HG02870 (cell line): Measurements from ENCODE around the gene AIFM3.
"Not testable (repeated sequence)": the region's sequence is repeated elsewhere in the genome, so short reads cannot be mapped to it uniquely, and the experiment has no call there.

Source experiments
- ATAC-seq: cut with Tn5 transposase; IDR thresholded peaks from one replicate; pipeline ENCODE4 v1.9.1; 2021; ENCODE audit warnings: mild to moderate bottlenecking, moderate library complexity; ENCODE audit not compliant: unreplicated experiment

Gene AIFM3, protein sequence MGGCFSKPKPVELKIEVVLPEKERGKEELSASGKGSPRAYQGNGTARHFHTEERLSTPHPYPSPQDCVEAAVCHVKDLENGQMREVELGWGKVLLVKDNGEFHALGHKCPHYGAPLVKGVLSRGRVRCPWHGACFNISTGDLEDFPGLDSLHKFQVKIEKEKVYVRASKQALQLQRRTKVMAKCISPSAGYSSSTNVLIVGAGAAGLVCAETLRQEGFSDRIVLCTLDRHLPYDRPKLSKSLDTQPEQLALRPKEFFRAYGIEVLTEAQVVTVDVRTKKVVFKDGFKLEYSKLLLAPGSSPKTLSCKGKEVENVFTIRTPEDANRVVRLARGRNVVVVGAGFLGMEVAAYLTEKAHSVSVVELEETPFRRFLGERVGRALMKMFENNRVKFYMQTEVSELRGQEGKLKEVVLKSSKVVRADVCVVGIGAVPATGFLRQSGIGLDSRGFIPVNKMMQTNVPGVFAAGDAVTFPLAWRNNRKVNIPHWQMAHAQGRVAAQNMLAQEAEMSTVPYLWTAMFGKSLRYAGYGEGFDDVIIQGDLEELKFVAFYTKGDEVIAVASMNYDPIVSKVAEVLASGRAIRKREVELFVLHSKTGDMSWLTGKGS

DNA sequence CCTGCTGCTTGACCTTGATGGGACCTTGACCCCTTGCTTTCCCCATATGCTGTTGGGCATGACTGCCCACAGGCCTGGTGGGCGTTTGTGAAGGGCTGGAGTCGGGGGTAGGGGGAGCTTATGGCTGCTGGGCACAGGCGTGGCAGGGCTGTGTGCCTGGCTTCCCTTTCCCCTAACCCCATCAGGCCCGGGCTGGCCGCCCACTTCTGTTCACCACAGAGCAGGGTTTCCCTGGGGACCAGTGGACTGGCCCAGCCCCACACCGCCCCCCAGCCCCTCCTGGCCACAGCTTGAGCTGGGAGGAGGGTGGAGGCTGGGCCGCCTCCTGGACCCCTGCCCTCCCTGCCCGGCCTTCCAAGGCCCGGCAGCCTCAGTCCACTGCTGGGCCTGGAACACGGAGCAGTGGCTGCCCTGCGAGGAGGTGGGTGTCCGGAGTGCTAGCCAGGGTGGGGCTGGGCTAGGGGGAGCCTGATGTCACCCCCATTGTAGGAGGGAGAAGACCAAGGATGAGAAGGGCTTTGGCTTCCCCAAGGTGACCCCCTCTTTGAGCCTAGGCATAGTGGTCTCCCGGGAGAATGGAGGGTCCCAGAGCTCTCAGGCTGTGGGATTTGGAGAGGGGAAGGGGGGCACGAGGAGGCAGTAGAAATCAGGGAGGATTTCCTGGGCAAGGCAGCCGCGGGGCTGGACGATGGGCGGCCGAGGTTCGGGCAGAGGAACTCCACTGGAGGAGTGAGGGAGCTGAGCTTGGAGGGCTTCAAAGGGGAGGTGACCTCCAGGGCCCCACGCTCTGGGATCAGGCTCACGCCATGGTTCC, at the start of gene AIFM3:
Gene AIFM3 (plus strand): TSS at position 373 of the 814 bp plus-strand sequence. CDS start 690 bp downstream, outside the sequence.
- ATAC-seq = no peak

DNA sequence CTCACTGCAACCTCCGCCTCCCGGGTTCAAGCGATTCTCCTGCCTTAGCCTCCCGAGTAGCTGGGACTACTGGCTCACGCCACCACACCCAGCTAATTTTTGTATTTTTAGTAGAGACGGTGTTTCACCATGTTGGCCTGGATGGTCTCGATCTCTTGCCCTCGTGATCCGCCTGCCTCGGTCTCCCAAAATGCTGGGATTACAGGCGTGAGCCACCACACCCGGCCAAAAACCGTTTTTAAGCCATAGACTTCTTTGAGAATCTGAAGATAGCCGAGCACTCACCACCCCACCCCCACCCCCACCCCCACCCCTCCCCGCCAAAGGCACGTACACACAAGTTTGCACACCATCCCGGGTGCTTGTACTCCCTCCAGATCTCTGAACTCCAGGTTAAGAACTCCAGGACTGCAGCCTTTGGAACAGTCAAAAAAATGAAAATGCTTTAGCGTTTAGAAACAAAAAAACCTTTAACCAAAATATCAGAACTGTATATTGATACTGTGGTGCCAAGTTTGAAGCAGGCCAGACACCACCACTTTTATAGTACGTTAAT, 48.3 kb upstream of the AIFM3 start:
- no peak for ATAC-seq

DNA sequence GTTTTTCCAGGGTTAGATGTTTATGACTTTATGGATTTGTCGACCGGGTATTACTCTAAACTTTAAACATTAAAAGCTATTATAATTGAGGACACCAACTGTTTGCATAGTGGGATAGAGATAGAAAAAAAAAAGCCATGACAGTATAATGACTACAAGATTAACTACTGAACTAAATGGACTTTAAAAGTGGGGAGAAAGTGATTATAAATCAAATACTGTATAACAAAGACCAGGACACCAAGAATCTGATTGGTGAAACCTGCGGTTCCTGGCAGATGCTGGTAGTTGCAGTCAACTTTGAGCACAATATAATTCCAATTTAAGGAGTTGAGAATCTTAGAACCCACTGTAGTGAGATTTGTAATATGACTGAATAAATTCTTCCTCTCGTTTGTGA, 47.3 kb upstream of the AIFM3 start:
- ATAC-seq = no peak

DNA sequence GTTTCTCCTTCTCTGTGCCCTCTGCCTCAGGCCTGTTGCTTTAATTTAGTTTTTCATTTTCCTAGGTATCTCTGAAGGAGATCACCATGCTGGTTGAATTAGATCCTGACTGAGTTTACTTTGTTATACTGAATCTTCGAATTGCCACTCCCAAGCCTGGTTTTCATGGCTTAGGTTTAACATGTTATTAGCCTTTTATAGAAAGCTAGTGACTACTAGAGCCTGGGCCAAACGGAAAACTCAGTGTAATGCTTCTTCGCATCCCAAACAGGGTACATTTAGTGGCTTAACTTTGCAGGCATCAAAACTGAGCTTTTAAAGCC, 46.2 kb upstream of the AIFM3 start:
- ATAC-seq = no peak

DNA sequence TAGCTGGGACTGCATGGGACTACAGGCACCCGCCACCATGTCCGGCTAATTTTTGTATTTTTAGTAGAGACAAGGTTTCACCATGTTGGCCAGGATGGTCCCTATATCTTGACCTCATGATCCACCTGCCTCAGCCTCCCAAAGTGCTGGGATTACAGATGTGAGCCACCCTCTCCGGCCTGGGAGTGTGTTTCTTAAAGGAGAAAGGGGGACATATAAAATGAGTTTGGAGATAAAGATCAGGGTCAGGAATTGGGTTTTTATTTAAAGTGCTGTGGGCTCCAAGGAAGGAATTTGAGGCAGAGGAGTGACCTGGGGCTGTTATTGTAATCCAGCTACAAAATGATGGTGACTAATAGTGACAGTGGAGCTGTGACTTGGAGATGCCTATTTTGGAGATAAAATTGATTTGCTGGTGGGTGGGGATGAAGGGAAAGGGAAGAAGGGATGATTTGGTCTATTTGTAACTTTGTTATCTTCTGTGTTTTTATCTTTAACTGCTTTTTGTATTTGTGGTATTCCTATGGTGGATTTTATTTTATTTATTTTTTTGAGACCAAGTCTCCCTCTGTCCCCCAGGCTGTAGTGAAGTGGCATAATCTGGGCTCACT, 44.8 kb upstream of the AIFM3 start:
- ATAC-seq = no peak

DNA sequence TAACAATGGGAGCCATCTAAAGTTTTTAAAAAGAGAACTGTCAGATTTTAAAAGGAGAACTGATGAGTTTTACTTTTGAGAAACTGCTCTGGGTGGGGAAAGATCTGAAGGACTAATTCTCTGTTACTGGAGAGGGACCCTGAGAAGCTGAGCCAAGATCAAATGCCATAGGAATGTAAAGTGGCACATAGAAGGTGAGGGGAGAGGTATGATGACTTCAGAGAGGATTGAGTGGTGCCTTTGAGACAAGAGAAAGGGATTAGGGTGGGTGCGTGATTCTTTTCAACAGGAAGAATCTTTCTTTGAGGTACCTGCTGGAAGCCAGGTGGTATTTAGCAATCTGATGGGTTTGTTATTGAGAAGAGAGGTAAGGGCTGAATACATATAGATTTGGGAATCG, 40.8 kb upstream of the AIFM3 start:
- ATAC-seq = no peak

DNA sequence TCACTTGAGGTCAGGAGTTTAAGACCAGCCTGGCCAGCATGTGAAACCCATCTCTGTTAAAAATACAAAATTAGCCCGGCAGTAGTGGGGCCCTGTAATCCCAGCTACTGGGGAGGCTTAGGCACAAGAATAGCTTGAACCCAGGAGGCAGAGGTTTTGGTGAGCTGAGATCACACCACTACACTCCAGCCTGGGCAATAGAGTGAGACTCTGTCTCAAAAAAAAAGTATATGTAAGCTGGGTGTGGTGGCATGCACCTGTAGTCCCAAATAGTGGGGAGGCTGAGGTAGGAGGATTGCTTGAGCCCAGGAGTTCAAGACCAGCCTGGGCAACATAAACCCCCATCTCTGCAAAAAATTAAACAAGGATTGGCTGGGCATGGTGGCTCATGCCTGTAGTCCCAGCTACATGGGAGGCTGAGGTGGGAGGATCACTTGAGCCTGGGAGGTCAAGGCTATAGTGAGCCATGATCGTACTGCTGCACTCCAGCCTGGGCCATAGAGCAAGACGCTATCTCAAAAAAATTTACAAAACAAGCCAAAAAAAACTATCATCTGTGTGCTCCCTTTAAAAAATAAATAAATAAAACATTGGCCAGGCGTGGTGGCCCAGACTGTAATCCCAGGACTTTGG, 39.0 kb upstream of the AIFM3 start:
- ATAC-seq = no peak

DNA sequence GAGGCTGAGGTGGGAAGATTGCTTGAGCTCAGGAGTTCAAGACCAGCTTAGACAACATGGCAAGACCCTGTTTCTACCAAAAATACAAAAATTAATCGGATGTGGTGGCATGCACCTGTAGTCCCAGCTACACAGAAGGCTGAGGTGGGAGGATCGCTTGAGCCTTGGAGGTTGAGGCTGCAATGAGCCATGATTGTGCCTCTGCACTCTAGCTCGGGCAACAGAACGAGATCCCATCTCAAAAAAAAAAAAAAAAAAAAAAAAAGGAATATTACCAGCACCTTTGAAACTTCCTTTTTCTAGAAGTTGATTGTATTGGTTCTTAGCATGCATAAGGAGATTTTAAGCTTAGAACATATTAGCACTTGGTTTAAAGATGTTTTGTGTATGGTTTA, 38.5 kb upstream of the AIFM3 start:
- no peak for ATAC-seq

DNA sequence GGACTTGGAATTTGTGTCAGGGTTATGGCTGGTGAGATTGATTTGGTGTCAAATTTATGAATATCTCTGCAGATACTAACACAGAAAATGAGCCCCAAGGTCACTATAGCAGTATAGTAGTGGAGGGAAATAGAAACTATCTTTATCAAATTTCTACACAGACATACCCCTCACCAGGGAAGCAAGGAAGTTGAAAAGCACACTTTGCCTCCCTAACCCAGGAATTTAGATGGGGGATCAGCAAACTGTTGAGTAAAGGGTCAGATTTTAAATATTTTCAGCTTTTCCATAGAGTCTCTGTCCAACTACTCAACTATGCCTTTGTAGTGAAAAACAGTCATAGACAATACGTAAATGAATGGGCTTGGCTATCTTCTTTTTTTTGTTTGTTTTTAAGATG, 37.1 kb upstream of the AIFM3 start:
- ATAC-seq = no peak

DNA sequence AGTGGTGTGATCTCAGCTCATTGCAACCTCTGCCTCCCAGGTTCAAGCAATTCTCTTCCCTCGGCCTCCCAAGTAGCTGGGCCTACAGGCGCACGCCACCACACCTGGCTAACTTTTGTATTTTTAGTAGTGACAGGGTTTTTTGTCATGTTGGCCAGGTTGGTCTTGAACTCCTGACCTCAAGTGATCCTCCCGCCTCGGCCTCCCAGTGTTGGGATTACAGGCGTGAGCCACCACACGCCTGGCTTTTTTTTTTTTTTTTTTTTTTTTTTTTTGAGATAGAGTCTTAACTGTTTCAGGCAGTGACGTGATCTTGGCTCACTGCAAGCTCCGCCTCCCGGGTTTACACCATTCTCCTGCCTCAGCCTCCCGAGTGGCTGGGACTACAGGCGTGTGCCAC, 36.6 kb upstream of the AIFM3 start:
- not testable (repeated sequence) for ATAC-seq

DNA sequence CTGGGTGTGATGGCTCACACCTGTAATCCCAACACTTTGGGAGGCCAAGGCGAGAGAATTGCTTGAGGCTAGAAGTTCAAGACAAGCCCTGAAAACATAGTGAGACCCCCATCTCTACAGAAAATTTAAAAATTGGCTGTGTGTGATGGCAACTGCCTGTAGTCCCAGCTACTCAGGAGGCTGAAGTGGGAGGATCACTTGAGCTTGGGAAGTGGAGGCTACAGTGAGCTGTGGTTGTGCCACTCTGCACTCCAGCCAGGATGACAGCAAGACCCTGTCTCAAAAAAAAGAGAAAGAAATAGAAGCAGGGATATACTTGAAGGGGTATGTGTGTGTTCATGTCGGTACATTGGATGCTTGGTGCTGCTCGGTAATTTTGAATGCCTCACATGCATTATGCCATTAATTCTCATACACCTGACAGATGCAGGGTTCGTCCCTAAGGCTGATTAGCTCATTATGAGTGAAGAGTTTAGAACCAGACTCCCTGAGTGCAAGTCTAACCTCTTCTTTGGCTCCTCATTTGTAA, 35.9 kb upstream of the AIFM3 start:
- ATAC-seq = no peak

DNA sequence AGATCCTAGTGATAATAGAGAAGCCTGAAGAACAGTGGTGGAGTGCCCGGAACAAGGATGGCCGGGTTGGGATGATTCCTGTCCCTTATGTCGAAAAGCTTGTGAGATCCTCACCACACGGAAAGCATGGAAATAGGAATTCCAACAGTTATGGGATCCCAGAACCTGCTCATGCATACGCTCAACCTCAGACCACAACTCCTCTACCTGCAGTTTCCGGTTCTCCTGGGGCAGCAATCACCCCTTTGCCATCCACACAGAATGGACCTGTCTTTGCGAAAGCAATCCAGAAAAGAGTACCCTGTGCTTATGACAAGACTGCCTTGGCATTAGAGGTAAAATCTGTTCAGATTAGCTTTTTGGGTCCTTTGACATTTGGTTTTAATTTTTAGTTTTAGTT, 33.1 kb upstream of the AIFM3 start:
- ATAC-seq = no peak

DNA sequence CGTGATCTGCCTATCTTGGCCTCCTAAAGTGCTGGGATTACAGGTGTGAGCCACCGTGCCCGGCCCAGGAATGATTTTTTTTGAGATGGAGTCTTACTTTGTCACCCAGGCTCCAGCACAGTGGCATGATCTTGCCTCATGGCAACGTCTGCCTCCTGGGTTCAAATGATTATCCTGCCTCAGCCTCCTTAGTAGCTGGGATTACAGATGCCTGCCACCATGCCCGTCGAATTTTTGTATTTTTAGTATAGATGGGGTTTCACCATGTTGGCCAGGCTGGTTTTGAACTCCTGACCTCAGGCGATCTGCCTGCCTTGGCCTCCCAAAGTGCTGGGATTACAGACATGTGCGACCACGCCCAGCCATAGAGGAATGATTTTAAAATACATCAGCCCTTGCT, 32.0 kb upstream of the AIFM3 start:
- not testable (repeated sequence) for ATAC-seq

DNA sequence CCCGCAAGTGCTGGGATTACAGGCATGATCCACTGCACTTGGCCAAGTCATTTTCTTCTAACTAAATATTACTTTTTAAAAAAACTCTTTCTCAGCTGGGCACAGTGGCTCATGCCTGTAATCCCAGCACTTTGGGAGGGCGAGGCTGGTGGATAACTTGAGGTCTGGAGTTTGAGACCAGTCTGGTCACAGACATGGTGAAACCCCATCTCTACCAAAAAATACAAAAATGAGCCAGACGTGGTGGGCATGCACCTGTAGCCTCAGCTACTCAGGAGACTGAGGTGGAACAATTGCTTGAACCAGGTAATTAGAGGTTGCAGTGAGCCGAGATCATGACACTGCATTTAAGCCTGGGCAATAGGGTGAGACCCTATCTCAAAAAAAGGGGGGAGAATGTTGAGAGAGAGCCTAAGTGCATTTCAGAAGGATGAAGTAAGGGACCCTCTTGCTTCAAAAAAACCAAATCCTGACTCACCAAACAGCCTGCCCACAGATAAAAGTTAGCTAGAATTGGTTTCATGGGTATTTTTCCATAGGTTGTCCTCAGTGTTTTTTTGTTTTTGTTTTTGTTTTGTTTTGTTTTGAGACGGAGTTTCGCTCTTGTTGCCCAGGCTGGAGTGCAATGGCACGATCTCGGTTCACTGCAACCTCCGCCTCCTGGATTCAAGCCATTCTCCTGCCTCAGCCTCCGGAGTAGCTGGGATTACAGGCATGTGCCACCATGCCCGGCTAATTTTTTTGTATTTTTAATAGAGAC, 31.1 kb upstream of the AIFM3 start:
- ATAC-seq = not testable (repeated sequence)

DNA sequence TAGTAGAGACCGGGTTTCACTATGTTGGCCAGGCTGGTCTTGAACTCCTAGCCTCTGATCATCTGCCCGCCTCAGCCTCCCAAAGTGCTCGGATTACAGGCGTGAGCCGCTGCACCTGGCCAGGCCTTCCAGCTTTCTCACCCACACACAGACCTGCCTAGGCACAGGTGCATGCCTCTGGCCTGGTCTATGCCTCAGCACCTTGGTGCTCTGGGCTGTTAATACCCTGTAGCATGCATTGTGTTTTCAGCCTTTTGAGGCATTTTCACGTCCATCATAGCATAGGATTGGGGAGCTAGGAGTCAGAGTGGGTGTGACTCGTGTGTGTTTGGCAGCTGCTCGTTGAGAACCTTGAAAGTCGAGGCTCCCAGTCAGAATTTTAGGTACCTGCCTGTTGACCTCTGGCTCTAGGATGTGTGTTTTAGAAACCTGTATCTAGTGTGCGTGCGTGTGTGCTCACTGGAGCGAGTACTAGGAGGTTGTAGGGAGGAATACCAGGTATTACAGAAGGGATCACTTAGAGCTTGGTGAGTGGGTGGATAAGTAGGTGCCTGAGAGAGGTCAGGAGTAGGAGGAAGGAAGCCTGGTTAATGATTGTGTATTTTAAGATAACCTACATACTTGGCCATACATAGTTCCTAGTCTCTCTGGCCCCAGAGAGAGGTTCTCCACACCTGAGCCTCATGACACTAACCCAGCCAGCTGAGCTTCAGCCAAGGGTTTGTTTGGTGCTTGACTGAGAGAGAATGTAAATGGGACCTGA, 29.8 kb upstream of the AIFM3 start:
- ATAC-seq = no peak

DNA sequence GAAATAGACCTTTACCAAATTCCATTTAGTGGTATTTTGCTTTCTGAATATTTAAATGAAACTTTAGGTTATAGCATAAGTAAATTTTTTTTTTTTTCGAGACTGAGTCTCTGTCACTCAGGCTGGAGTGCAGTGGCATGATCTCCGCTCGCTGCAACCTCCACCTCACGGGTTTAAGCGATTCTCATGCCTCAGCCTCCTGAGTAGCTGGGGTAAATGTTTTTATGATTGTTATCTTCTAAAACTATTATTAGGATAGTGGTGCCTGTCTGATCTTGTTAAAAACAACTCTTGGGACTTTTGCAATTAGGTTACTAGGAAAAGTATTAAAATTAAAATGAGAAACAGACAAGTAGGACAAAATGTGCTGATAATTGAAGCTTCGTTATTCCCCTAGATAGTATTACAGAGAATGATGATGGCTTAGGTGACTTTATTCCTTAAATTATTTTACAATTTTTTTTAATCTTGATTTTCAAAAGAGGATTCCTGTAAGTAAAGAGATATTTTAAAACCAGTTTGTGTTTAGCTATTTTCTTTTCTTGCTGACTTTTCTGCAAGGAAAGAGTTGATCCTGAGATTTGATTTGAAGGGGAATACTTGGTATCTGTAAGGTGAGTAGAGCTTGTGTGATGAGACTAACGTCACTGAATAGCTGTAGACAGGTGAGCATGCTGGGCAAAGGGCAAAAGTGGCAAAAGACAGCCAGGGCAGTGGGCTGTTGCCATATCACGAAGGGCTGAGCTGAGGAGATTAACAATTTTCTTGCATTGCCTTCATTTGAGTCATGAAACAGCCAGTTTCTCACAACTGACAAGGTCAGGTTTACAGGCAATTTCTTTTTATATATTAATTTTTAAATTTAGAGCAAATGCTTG, 29.0 kb upstream of the AIFM3 start:
- ATAC-seq = no peak

DNA sequence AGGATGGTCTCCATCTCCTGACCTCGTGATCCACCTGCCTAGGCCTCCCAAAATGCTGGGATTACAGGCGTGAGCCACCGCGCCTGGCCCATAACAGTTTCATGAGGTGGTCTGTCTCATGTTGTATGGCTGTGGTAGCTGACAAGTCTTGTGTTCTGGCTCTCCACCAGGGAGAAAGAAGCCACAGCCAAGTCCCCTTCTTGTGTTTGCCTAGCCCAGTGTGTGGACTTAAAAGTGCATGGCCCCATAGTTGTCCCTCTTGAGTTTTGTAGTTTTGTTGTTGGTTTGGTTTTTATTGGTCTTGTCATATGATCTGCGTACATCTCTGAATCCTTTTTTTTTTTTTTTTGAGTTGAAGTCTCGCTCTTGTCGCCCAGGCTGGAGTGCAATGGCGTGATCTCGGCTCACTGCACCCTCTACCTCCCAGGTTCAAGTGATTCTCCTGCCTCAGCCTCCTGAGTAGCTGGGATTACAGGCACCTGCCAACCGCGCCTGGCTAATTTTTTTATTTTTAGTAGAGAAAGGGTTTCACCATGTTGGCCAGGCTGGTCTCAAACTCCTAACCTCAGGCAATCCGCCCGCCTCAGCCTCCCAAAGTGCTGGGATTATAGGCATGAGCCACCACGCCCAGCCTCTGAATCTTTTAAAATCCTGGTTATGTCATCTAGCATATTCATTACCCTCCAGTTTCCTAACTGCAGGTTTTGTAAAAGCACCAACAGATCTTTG, 27.4 kb upstream of the AIFM3 start:
- not testable (repeated sequence) for ATAC-seq
